Chondrocyte (in vitro differentiated cells): ENCODE data around the gene RGCC. TPM values are rescaled to one million over a fixed set of nuclear protein-coding genes. Genes with fewer than 3 reads are reported as not detected.
"Not testable (repeated sequence)": the region's sequence is repeated elsewhere in the genome, so short reads cannot be mapped to it uniquely, and the experiment has no call there.

Experiments
- DNase-seq: peaks from one replicate; pipeline ENCODE4 v3.0.0; 2021; ENCODE audit warnings: mixed read lengths, low spot score
- H3K27ac Mint-ChIP-seq: one replicate; pipeline ENCODE4 v1.8.0; 2021; ENCODE audit warnings: mild to moderate bottlenecking, moderate library complexity, mixed read lengths; ENCODE audit not compliant: unreplicated experiment
- H3K27me3 Mint-ChIP-seq: 2 replicates; pipeline ENCODE4 v1.8.0; 2021; ENCODE audit warnings: low read depth, mixed read lengths
- H3K36me3 Mint-ChIP-seq: 2 replicates; pipeline ENCODE4 v1.8.0; 2021; ENCODE audit warnings: low read depth, mixed read lengths
- H3K4me1 Mint-ChIP-seq: 2 replicates; pipeline ENCODE4 v1.8.0; 2021; ENCODE audit warnings: low read depth, mild to moderate bottlenecking, mixed read lengths
- H3K4me3 Mint-ChIP-seq: one replicate; pipeline ENCODE4 v1.8.0; 2021; ENCODE audit warnings: mild to moderate bottlenecking, moderate library complexity, mixed read lengths; ENCODE audit not compliant: unreplicated experiment
- H3K9me3 Mint-ChIP-seq: 2 replicates; pipeline ENCODE4 v1.8.0; 2021; ENCODE audit warnings: low read depth, mixed read lengths
- total RNA-seq: library from RNA; stranded (reverse); gene quantifications from 3 replicates; pipeline ENCODE4 v1.2.1, GENCODE V29; 2021
- TF ChIP-seq, protein P1 (sequence below): fragments of 200-600 bp; sonication (generic); IDR thresholded peaks from 2 replicates; pipeline ENCODE4 v1.5.0; 2021; ENCODE audit warnings: antibody characterized with exemption, mild to moderate bottlenecking, moderate library complexity

RGCC gene
- total RNA-seq, 1 donor from 2014 or later, result not detected

GRCh38 chr13:41427666-41428065 lies 29.7 kb upstream of the RGCC start:
- H3K4me1 Mint-ChIP-seq, result peaks cover 4% of the 10 kb centered on the region
- DNase-seq, result no peak
- no peaks in the 10 kb centered on the region for H3K36me3 Mint-ChIP-seq
- peak overlapping the region; percentile 45 for H3K4me3 Mint-ChIP-seq
- TF ChIP-seq, protein P1, sequence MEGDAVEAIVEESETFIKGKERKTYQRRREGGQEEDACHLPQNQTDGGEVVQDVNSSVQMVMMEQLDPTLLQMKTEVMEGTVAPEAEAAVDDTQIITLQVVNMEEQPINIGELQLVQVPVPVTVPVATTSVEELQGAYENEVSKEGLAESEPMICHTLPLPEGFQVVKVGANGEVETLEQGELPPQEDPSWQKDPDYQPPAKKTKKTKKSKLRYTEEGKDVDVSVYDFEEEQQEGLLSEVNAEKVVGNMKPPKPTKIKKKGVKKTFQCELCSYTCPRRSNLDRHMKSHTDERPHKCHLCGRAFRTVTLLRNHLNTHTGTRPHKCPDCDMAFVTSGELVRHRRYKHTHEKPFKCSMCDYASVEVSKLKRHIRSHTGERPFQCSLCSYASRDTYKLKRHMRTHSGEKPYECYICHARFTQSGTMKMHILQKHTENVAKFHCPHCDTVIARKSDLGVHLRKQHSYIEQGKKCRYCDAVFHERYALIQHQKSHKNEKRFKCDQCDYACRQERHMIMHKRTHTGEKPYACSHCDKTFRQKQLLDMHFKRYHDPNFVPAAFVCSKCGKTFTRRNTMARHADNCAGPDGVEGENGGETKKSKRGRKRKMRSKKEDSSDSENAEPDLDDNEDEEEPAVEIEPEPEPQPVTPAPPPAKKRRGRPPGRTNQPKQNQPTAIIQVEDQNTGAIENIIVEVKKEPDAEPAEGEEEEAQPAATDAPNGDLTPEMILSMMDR, result no peak
- H3K9me3 Mint-ChIP-seq, result no peaks in the 10 kb centered on the region
- no peak overlapping the region for H3K27ac Mint-ChIP-seq
- peaks cover 1% of the 10 kb centered on the region for H3K27me3 Mint-ChIP-seq

- TF ChIP-seq, protein P1, result peak; percentile 46
- H3K4me3 Mint-ChIP-seq, result no peak overlapping the region
These were observed 29.2 kb upstream of the RGCC start for GRCh38 chr13:41428155-41428554.

DNA sequence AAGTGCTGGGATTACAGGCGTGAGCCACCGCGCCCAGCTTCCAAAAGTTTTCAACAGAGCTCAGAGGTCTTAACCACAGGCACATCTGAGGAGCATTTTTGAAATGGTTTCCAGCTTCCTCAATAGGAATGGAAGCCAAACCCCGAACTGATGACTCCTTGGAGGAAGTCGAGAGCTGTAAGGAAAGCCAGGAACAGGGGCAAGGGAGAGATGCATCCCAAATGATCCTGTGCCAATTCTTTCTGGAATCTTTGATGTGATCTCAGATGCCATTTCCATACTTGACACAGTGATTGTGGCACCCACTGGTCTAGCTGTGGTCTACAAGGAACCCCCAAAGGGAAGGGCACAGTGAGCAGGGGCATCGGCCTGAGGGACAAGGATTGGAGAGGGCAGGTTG lies 23.3 kb upstream of the RGCC start:
- not testable (repeated sequence) for H3K27me3 Mint-ChIP-seq, H3K4me1 Mint-ChIP-seq, H3K4me3 Mint-ChIP-seq, H3K36me3 Mint-ChIP-seq, H3K27ac Mint-ChIP-seq, H3K9me3 Mint-ChIP-seq, DNase-seq

More at GRCh38 chr13:41428155-41428554, 29.2 kb upstream of the RGCC start:
- no peaks in the 10 kb centered on the region for H3K36me3 Mint-ChIP-seq
- H3K4me1 Mint-ChIP-seq, result peaks cover 4% of the 10 kb centered on the region
- peaks cover 1% of the 10 kb centered on the region for H3K27me3 Mint-ChIP-seq
- no peak overlapping the region for H3K27ac Mint-ChIP-seq
- DNase-seq, result no peak
- no peaks in the 10 kb centered on the region for H3K9me3 Mint-ChIP-seq

GRCh38 chr13:41434831-41435520 lies 22.4 kb upstream of the RGCC start:
- no peaks in the 10 kb centered on the region for H3K36me3 Mint-ChIP-seq
- no peak for DNase-seq
- H3K4me3 Mint-ChIP-seq, result no peak overlapping the region
- peaks cover 14% of the 10 kb centered on the region for H3K27me3 Mint-ChIP-seq
- no peak overlapping the region for H3K27ac Mint-ChIP-seq
- TF ChIP-seq, protein P1, result no peak
- H3K9me3 Mint-ChIP-seq, result no peaks in the 10 kb centered on the region
- no peaks in the 10 kb centered on the region for H3K4me1 Mint-ChIP-seq

DNA sequence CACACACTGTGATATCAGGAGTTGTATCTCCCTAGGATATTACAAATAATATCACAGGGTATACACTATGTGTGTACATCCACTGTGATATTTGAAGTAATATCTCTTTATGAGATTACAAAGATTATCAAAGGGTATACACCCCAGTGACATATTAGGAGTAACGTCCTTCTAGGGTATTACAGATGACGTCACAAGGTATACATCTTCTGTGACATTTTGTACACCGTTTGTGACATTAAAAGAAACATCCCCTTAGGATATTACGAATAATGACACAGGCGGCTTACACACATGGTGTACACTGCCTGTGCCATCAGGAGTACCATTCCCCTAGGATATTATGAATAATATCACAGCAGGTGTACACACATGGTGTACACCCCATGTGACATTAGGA lies 13.4 kb upstream of the RGCC start:
- Mint-ChIP-seq H3K27me3 (peaks cover 16% of the 10 kb centered on the region), H3K4me3 (no peak overlapping the region), H3K4me1 (no peaks in the 10 kb centered on the region), H3K36me3 (no peaks in the 10 kb centered on the region), H3K9me3 (no peaks in the 10 kb centered on the region), H3K27ac (no peak overlapping the region)
- TF ChIP-seq, protein P1, result no peak
- DNase-seq, result no peak

- Mint-ChIP-seq H3K4me3 (no peak overlapping the region), H3K9me3 (no peaks in the 10 kb centered on the region), H3K27me3 (peaks cover 21% of the 10 kb centered on the region), H3K4me1 (peaks cover 4% of the 10 kb centered on the region), H3K36me3 (no peaks in the 10 kb centered on the region), H3K27ac (no peak overlapping the region)
- no peak for DNase-seq
- TF ChIP-seq, protein P1, result no peak
These were observed 4.9 kb upstream of the RGCC start for GRCh38 chr13:41452462-41452861.
